Measurements from ENCODE around the gene RFX3. TPM values are rescaled to one million over a fixed set of nuclear protein-coding genes. Genes with fewer than 3 reads are reported as not detected.

Gene RFX3
- total RNA-seq, 1 experiment from 2014 or later = 9.9 TPM

- Mint-ChIP-seq H3K27ac (no peak overlapping the region), H3K4me3 (no peak overlapping the region), H3K36me3 (ENCODE audit: insufficient read depth in 1 of 3, low read depth in 3 of 3) (no peaks in the 10 kb centered on the region), H3K9me3 (no peaks in the 10 kb centered on the region), H3K27me3 (ENCODE audit: low read depth) (no peaks in the 10 kb centered on the region), H3K4me1 (peaks cover 12 to 17% of the 10 kb centered on the region in 2 experiments)
- Histone ChIP-seq H3K9me3 (ENCODE audit: control insufficient read depth, low read depth, low read length) (no peaks in the 10 kb centered on the region), H2BK15ac (ENCODE audit: low read depth, low read length) (no peak overlapping the region), H4K5ac (ENCODE audit: insufficient read length, low read depth, low read length) (no peak overlapping the region), H3T11ph (ENCODE audit: low read length) (no peak overlapping the region), H3K4me2 (ENCODE audit: insufficient read depth, insufficient read length, low read length) (no peak overlapping the region), H2BK5ac (ENCODE audit: insufficient read length, low read length) (no peak overlapping the region), H3K23ac (ENCODE audit: insufficient read length, low read depth, low read length) (no peak overlapping the region), H3K27me3 (ENCODE audit: insufficient read depth, low read length) (no peaks in the 10 kb centered on the region), H2AK5ac (ENCODE audit: insufficient read length, low read length) (no peak overlapping the region), H2AFZ (ENCODE audit: low read length) (no peak overlapping the region), H3K56ac (ENCODE audit: insufficient read length, low read depth, low read length) (no peak overlapping the region), H3K4me1 (ENCODE audit: insufficient read depth, low read length) (peaks cover 3% of the 10 kb centered on the region; the same call in 1 of the 2 replicates), H3K23me2 (ENCODE audit: insufficient read length, low read depth, low read length, poor library complexity, severe bottlenecking) (no peaks in the 10 kb centered on the region), H2BK120ac (ENCODE audit: low read depth, low read length, poor library complexity, severe bottlenecking) (no peak overlapping the region), H3K27ac (ENCODE audit: insufficient read length, low read depth, low read length) (no peak overlapping the region), H3K9ac (ENCODE audit: extremely low read depth, insufficient read length, low read length) (no peak overlapping the region), H3K79me1 (ENCODE audit: insufficient read depth, low read depth, low read length, poor library complexity, severe bottlenecking) (no peaks in the 10 kb centered on the region), H2BK12ac (ENCODE audit: insufficient read length, low read depth, low read length) (no peak overlapping the region), H3K14ac (ENCODE audit: insufficient read depth, low read length) (no peak overlapping the region), H4K8ac (replicated peaks; ENCODE audit: insufficient read length, low read depth, low read length) (no peak overlapping the region), H3K4ac (ENCODE audit: low read depth, low read length) (no peak overlapping the region), H4K20me1 (ENCODE audit: control insufficient read depth, insufficient read depth, insufficient read length) (no peaks in the 10 kb centered on the region), H4K91ac (ENCODE audit: insufficient read length, low read depth, low read length) (no peak overlapping the region), H3K79me2 (ENCODE audit: insufficient read depth, low read length) (no peaks in the 10 kb centered on the region), H3K18ac (ENCODE audit: insufficient read length, low read depth, low read length) (no peak overlapping the region), H2BK20ac (ENCODE audit: low read depth, low read length, poor library complexity, severe bottlenecking) (no peak overlapping the region)
- no CpG with 5 or more reads among the region's 2 CpGs for WGBS (ENCODE audit: extremely low coverage, insufficient read length, low lambda C conversion rate)
- no peak for DNase-seq
- no peak for TF ChIP-seq CTCF (conservative IDR thresholded peaks at IDR 0.05)
Measured at GRCh38 chr9:3371842-3372241, 154.0 kb downstream of the RFX3 start.

All from H9 (cell line).